ENCODE results near the gene TMEM212.

TMEM212 gene

GRCh38 chr3:171842864-171843518, at the start of gene TMEM212:
TMEM212 (plus strand) TSS chr3:171843349; CDS start chr3:171843384, 35 bp downstream.
- DNase-seq = peak; percentile 45

- DNase-seq = no peak
These were observed 46.4 kb upstream of the TMEM212 start for GRCh38 chr3:171796625-171797264.

- no peak for DNase-seq
These were observed 45.9 kb upstream of the TMEM212 start for GRCh38 chr3:171797265-171797679.

- DNase-seq = no peak
These were observed 45.3 kb upstream of the TMEM212 start for GRCh38 chr3:171797873-171798272.

- peak; percentile 34 for DNase-seq
These were observed 43.6 kb upstream of the TMEM212 start for GRCh38 chr3:171799501-171799900.

- peak; percentile 90 for DNase-seq
These were observed 41.2 kb upstream of the TMEM212 start for GRCh38 chr3:171801738-171802589.

- no peak for DNase-seq
These were observed 40.6 kb upstream of the TMEM212 start for GRCh38 chr3:171802590-171802956.

GRCh38 chr3:171803044-171803443, 40.1 kb upstream of the TMEM212 start:
- DNase-seq = no peak

- peak; percentile 29 for DNase-seq
These were observed 38.3 kb upstream of the TMEM212 start for GRCh38 chr3:171804618-171805389.

GRCh38 chr3:171805687-171806086, 37.5 kb upstream of the TMEM212 start:
- DNase-seq = no peak

- peak; percentile 95 for DNase-seq
These were observed 36.7 kb upstream of the TMEM212 start for GRCh38 chr3:171806200-171807128.

GRCh38 chr3:171807129-171807675, 35.9 kb upstream of the TMEM212 start:
- DNase-seq = no peak

- no peak for DNase-seq
These were observed 35.3 kb upstream of the TMEM212 start for GRCh38 chr3:171807806-171808205.

- peak; percentile 62 for DNase-seq
These were observed 33.6 kb upstream of the TMEM212 start for GRCh38 chr3:171809611-171809860.

GRCh38 chr3:171809861-171810628, 33.1 kb upstream of the TMEM212 start, which contains the start of gene PLD1:
PLD1 (minus strand) TSS chr3:171810483; CDS start chr3:171738051, 72,432 bp downstream.
- DNase-seq = peak; percentile 90

- DNase-seq = no peak
These were observed 32.4 kb upstream of the TMEM212 start for GRCh38 chr3:171810629-171811294.

GRCh38 chr3:171811295-171811912, 31.7 kb upstream of the TMEM212 start:
- peak; percentile 97 for DNase-seq

- peak; percentile 35 for DNase-seq
These were observed 31.2 kb upstream of the TMEM212 start for GRCh38 chr3:171811913-171812335.

GRCh38 chr3:171812811-171813210, 30.3 kb upstream of the TMEM212 start:
- DNase-seq = no peak
